ENCODE data around the gene HIVEP2.

GRCh38 chr6:142857796-142858555, 87.0 kb downstream of the HIVEP2 start:
- no peak for TF ChIP-seq CTCF (IDR thresholded peaks at IDR 0.05)
- no peak for TF ChIP-seq POLR2A (IDR thresholded peaks at IDR 0.05)

All from esophagus squamous epithelium (tissue), 4 donors.